Smooth muscle cell (in vitro differentiated cells): ENCODE measurements around the gene PEX5. TPM values are rescaled to one million over a fixed set of nuclear protein-coding genes. Genes with fewer than 3 reads are reported as not detected.

Experiments used
- DNase-seq: peaks from one replicate; lab custom pipeline; 2025; ENCODE audit not compliant: unreplicated experiment; lab: John Stamatoyannopoulos, UW
- H2AFZ ChIP-seq: fragments of 200-600 bp; sonication (generic); 2 replicates; pipeline ENCODE4 v1.6.0; 2016; ENCODE audit warnings: antibody characterized with exemption, low read depth, mild to moderate bottlenecking
- H3F3A ChIP-seq: fragments of 200-600 bp; sonication (generic); 2 replicates; pipeline ENCODE4 v1.6.0; 2017; ENCODE audit warnings: antibody characterized with exemption, low read depth
- H3K27ac ChIP-seq: fragments of 200-600 bp; sonication (generic); 2 replicates; pipeline ENCODE4 v1.5.1; 2016; ENCODE audit warnings: low read depth, mild to moderate bottlenecking
- H3K27me3 ChIP-seq: fragments of 200-600 bp; sonication (generic); 2 replicates; pipeline ENCODE4 v1.6.1; 2016; ENCODE audit warnings: low read depth, mild to moderate bottlenecking
- H3K36me3 ChIP-seq: fragments of 200-600 bp; sonication (generic); 2 replicates; pipeline ENCODE4 v1.5.1; 2016; ENCODE audit warnings: low read depth
- H3K4me1 ChIP-seq: fragments of 200-600 bp; sonication (generic); 2 replicates; pipeline ENCODE4 v1.5.1; 2016; ENCODE audit warnings: low read depth
- H3K4me2 ChIP-seq: fragments of 200-600 bp; sonication (generic); 2 replicates; pipeline ENCODE4 v1.6.0; 2016; ENCODE audit warnings: mild to moderate bottlenecking
- H3K4me3 ChIP-seq: fragments of 200-600 bp; sonication (generic); 2 replicates; pipeline ENCODE4 v1.5.1; 2016; ENCODE audit warnings: mild to moderate bottlenecking
- H3K79me2 ChIP-seq: fragments of 200-600 bp; sonication (generic); 2 replicates; pipeline ENCODE4 v1.6.0; 2016; ENCODE audit warnings: low read depth, mild to moderate bottlenecking
- H3K9ac ChIP-seq: fragments of 200-600 bp; sonication (generic); 2 replicates; pipeline ENCODE4 v1.6.0; 2016; ENCODE audit warnings: low read depth
- H3K9me3 ChIP-seq: fragments of 200-600 bp; sonication (generic); replicated peaks from 2 replicates; pipeline ENCODE4 v1.5.1; 2016; ENCODE audit warnings: low read depth
- H4K20me1 ChIP-seq: fragments of 200-600 bp; sonication (generic); 2 replicates; pipeline ENCODE4 v1.6.0; 2016; ENCODE audit warnings: low read depth
- CTCF ChIP-seq: fragments of 200-600 bp; sonication (generic); IDR thresholded peaks from 2 replicates; pipeline ENCODE4 v1.5.1; 2017; ENCODE audit warnings: borderline replicate concordance, mild to moderate bottlenecking, antibody characterized with exemption; ENCODE audit not compliant: insufficient read depth, poor library complexity, severe bottlenecking
- WGBS: methylation state at CpG from one replicate; pipeline ENCODE4 v1.1.7; 2016; ENCODE audit warnings: low lambda C conversion rate; 5-methylcytosine and 5-hydroxymethylcytosine counted together
- polyA plus RNA-seq: library from polyadenylated mRNA; unstranded; fragments of >200 nt; fragmentation: Nextera tagmentation; extraction: Ambion mirVana; gene quantifications from 2 replicates; pipeline ENCODE4 v1.2.1, GENCODE V29; 2016
- total RNA-seq: library from RNA; depleted of rRNA; stranded (reverse); fragments of >200 nt; gene quantifications from 2 replicates; pipeline ENCODE4 v1.2.3, GENCODE V29; 2014

Gene PEX5
- total and polyA plus RNA-seq, 2 experiments from 2014 or later, result 6.6 to 8.9 TPM

GRCh38 chr12:7142809-7143465 lies 46.5 kb upstream of the PEX5 start:
- Histone ChIP-seq H3K36me3 (no peaks in the 10 kb centered on the region), H3K27me3 (no peaks in the 10 kb centered on the region), H3K4me3 (no peak overlapping the region), H3K4me2 (no peak overlapping the region), H3F3A (no peaks in the 10 kb centered on the region), H2AFZ (no peak overlapping the region), H3K4me1 (no peaks in the 10 kb centered on the region), H3K79me2 (no peaks in the 10 kb centered on the region), H3K9ac (no peak overlapping the region), H3K9me3 (no peaks in the 10 kb centered on the region), H3K27ac (no peak overlapping the region), H4K20me1 (no peaks in the 10 kb centered on the region)
- no peak for TF ChIP-seq CTCF
- WGBS, result 94% methylated on average over 18 of the region's 18 CpGs
- DNase-seq, result no peak

GRCh38 chr12:7143564-7143963 lies 45.9 kb upstream of the PEX5 start:
- no peaks in the 10 kb centered on the region for H3K36me3 ChIP-seq
- H3K4me2 ChIP-seq, result no peak overlapping the region
- H3K9me3 ChIP-seq, result no peaks in the 10 kb centered on the region
- TF ChIP-seq CTCF, result no peak
- DNase-seq, result no peak
- 95% methylated on average over 7 of the region's 7 CpGs for WGBS
- H3K79me2 ChIP-seq, result no peaks in the 10 kb centered on the region
- no peak overlapping the region for H2AFZ ChIP-seq
- no peaks in the 10 kb centered on the region for H3K4me1 ChIP-seq
- H4K20me1 ChIP-seq, result no peaks in the 10 kb centered on the region
- H3K9ac ChIP-seq, result no peak overlapping the region
- H3K27ac ChIP-seq, result no peak overlapping the region
- H3K4me3 ChIP-seq, result no peak overlapping the region
- H3F3A ChIP-seq, result no peaks in the 10 kb centered on the region
- H3K27me3 ChIP-seq, result no peaks in the 10 kb centered on the region

GRCh38 chr12:7144414-7145120 lies 44.9 kb upstream of the PEX5 start:
- Histone ChIP-seq H3K27me3 (no peaks in the 10 kb centered on the region), H3K4me1 (no peaks in the 10 kb centered on the region), H3K9ac (no peak overlapping the region), H3K36me3 (no peaks in the 10 kb centered on the region), H3K4me3 (no peak overlapping the region), H3K4me2 (no peak overlapping the region), H3K79me2 (no peaks in the 10 kb centered on the region), H2AFZ (no peak overlapping the region), H3K9me3 (no peaks in the 10 kb centered on the region), H3F3A (no peaks in the 10 kb centered on the region), H4K20me1 (no peaks in the 10 kb centered on the region), H3K27ac (no peak overlapping the region)
- WGBS, result 71% methylated on average over 11 of the region's 11 CpGs
- TF ChIP-seq CTCF, result peak; percentile 47
- no peak for DNase-seq
